Brain microvascular endothelial cell (primary cell): ENCODE data around the gene ZKSCAN5.
"Not testable (repeated sequence)": the region's sequence is repeated elsewhere in the genome, so short reads cannot be mapped to it uniquely, and the experiment has no call there.

Source experiments
- DNase-seq: peaks from one replicate; pipeline ENCODE4 v3.0.0-alpha.2; 2020
- H3K27ac ChIP-seq: fragments of 250-450 bp; sonication (Bioruptor Pico); 2 replicates; pipeline ENCODE4 v1.5.1; 2020; ENCODE audit warnings: mild to moderate bottlenecking, moderate library complexity
- H3K27me3 ChIP-seq: fragments of 250-450 bp; sonication (Bioruptor Pico); replicated peaks from 2 replicates; pipeline ENCODE4 v1.5.1; 2020; ENCODE audit warnings: mild to moderate bottlenecking
- H3K36me3 ChIP-seq: fragments of 250-450 bp; sonication (Bioruptor Pico); replicated peaks from 2 replicates; pipeline ENCODE4 v1.5.1; 2020; ENCODE audit warnings: mild to moderate bottlenecking
- H3K4me3 ChIP-seq: 2 replicates; pipeline ENCODE4 v1.5.1; 2011; ENCODE audit warnings: low read depth, mild to moderate bottlenecking, control low read depth, low read length, moderate library complexity
- CTCF ChIP-seq: IDR thresholded peaks from 2 replicates; pipeline ENCODE4 v1.5.1; 2011; ENCODE audit warnings: low read depth, mild to moderate bottlenecking, moderate library complexity, low read length, control low read depth, inconsistent platforms; ENCODE audit errors: missing control alignments
- in situ Hi-C: cut with HindIII; loops from 2 replicates; pipeline ENCODE4 v1.10.0; 2017; ENCODE audit warnings: low sequenced_read_pairs, low pct_ligation_motif_present

ZKSCAN5 gene

GRCh38 chr7:99579281-99579955 is 75.0 kb downstream of the ZKSCAN5 start:
- in situ Hi-C loops, result no loop called here
- no peaks in the 10 kb centered on the region for H3K36me3 ChIP-seq
- peak overlapping the region; percentile 61 for H3K4me3 ChIP-seq
- no peak for DNase-seq
- TF ChIP-seq CTCF, result no peak
- no peak overlapping the region for H3K27ac ChIP-seq
- H3K27me3 ChIP-seq, result no peaks in the 10 kb centered on the region

GRCh38 chr7:99579956-99580777 is 75.7 kb downstream of the ZKSCAN5 start:
- no peak overlapping the region for H3K27ac ChIP-seq
- peak; percentile 64 for TF ChIP-seq CTCF
- no peaks in the 10 kb centered on the region for H3K36me3 ChIP-seq
- no peaks in the 10 kb centered on the region for H3K27me3 ChIP-seq
- peak overlapping the region; percentile 61 for H3K4me3 ChIP-seq
- in situ Hi-C loops, result no loop called here
- no peak for DNase-seq

- DNase-seq, H3K27ac ChIP-seq, in situ Hi-C loops, H3K36me3 ChIP-seq, H3K27me3 ChIP-seq: not testable (repeated sequence)
- peak overlapping the region; percentile 61 for H3K4me3 ChIP-seq
Observed at GRCh38 chr7:99580778-99581332, 76.4 kb downstream of the ZKSCAN5 start.
